ENCODE measurements around the gene TMEM179. TPM values are rescaled to one million over a fixed set of nuclear protein-coding genes. Genes with fewer than 3 reads are reported as not detected.
"Not testable (repeated sequence)": the region's sequence is repeated elsewhere in the genome, so short reads cannot be mapped to it uniquely, and the experiment has no call there.

The TMEM179 gene
- total RNA-seq, 4 donors from 2014 or later: 2.3 TPM; not detected in 3

DNA sequence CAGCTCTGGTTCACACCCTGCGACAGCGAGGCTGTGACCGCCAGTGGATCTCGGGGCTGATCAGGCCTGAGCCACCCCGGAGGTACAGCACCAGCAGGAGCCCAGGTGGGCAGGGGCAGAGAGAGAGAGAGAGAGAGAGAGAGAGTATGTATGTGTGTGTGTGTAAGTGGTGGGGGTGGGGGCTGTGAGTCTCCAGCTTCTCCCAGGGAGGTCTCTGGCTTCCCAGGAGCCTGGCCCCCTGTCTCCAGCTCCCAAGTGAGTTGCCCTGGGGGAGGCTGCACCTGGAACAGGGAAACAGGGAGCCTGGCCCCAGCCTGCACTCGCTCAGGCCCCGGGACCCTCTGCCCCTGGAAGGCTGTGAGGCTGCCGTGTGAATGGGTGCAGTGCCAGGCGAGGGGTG is 23.1 kb downstream of the TMEM179 start:
- Histone ChIP-seq H3K4me1 (no peaks in the 10 kb centered on the region), H3K36me3 (no peaks in the 10 kb centered on the region), H3K27ac (no peak overlapping the region), H3K4me3 (no peak overlapping the region), H3K9me3 (no peaks in the 10 kb centered on the region), H3K27me3 (no peaks in the 10 kb centered on the region)
- no peak for TF ChIP-seq POLR2A (IDR thresholded peaks at IDR 0.05)
- TF ChIP-seq, protein P1, sequence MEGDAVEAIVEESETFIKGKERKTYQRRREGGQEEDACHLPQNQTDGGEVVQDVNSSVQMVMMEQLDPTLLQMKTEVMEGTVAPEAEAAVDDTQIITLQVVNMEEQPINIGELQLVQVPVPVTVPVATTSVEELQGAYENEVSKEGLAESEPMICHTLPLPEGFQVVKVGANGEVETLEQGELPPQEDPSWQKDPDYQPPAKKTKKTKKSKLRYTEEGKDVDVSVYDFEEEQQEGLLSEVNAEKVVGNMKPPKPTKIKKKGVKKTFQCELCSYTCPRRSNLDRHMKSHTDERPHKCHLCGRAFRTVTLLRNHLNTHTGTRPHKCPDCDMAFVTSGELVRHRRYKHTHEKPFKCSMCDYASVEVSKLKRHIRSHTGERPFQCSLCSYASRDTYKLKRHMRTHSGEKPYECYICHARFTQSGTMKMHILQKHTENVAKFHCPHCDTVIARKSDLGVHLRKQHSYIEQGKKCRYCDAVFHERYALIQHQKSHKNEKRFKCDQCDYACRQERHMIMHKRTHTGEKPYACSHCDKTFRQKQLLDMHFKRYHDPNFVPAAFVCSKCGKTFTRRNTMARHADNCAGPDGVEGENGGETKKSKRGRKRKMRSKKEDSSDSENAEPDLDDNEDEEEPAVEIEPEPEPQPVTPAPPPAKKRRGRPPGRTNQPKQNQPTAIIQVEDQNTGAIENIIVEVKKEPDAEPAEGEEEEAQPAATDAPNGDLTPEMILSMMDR (IDR thresholded peaks at IDR 0.05): no peak
- DNase-seq: no peak
- intact Hi-C loops (cut with DNase I; ENCODE audit: low total_unique reads): no loop called here

- Histone ChIP-seq H3K27me3 (no peaks in the 10 kb centered on the region), H3K9me3 (no peaks in the 10 kb centered on the region), H3K4me1 (no peaks in the 10 kb centered on the region), H3K4me3 (no peak overlapping the region), H3K36me3 (no peaks in the 10 kb centered on the region), H3K27ac (no peak overlapping the region)
- intact Hi-C loops (cut with DNase I; ENCODE audit: low total_unique reads): no loop called here
- TF ChIP-seq, protein P1 (IDR thresholded peaks at IDR 0.05): no peak
- no peak for TF ChIP-seq POLR2A (IDR thresholded peaks at IDR 0.05)
- DNase-seq: peak; percentile 21 to 32
These were observed 23.6 kb downstream of the TMEM179 start for GRCh38 chr14:104580961-104581360.

DNA sequence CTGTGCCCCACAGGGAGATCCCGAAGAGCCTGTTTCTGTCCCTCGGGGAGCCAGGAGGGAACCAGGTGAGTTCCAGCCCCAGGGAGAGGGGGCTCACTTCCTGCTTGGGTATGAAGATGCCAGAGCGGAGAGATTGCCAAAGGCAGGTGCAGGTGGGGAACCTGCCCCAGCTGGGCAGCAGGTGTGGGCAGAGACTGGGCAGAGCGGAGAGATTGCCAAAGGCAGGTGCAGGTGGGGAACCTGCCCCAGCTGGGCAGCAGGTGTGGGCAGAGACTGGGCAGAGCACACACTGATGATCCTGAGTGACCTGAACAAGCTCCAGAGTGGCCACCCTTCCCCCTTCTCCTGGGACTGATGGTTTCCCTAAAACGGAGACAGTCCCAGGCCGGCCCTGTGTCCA is 24.6 kb downstream of the TMEM179 start:
- H3K36me3 ChIP-seq; DNase-seq; H3K4me3 ChIP-seq; H3K4me1 ChIP-seq; H3K27ac ChIP-seq; H3K9me3 ChIP-seq; H3K27me3 ChIP-seq; intact Hi-C loops (cut with DNase I; ENCODE audit: low total_unique reads): not testable (repeated sequence)

- TF ChIP-seq POLR2A (IDR thresholded peaks at IDR 0.05): no peak
- TF ChIP-seq, protein P1 (IDR thresholded peaks at IDR 0.05): no peak
- no peaks in the 10 kb centered on the region for H3K9me3 ChIP-seq
- H3K27ac ChIP-seq: no peak within 1 kb of the TSS
- no peaks in the 10 kb centered on the region for H3K4me1 ChIP-seq
- DNase-seq: no peak
- H3K36me3 ChIP-seq: no peaks in the 10 kb centered on the region
- H3K4me3 ChIP-seq: no peak within 1 kb of the TSS
- no peaks in the 10 kb centered on the region for H3K27me3 ChIP-seq
- intact Hi-C loops (cut with DNase I; ENCODE audit: low total_unique reads): no loop called here
These were observed 25.1 kb downstream of the TMEM179 start, which contains the start of gene C14orf180 for GRCh38 chr14:104579507-104579906. TSS of gene C14orf180 (plus strand) at chr14:104579764. CDS start at chr14:104586431, 6,667 bp downstream.

DNA sequence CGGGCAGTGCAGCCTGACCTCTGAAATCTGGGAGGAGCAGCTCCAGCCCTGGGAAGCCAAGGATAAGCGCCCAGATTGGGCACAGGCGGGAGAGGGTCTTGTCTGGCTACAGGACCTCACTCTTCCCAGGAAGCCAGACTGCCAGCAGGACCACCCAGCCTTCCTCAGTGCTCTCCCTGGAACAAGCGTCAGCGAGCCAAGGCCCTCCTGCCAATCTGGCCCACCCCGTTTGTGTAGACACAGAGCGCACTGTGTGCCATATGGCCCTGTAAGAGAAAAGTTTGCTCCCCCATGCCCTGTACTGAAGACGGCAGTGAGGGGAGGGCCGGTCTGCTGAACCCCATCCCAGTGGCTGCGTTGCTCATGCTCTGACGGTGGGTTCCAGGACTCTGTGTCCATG is 26.3 kb downstream of the TMEM179 start:
- no peaks in the 10 kb centered on the region for H3K9me3 ChIP-seq
- H3K36me3 ChIP-seq: no peaks in the 10 kb centered on the region
- intact Hi-C loops (cut with DNase I; ENCODE audit: low total_unique reads): no loop called here
- no peaks in the 10 kb centered on the region for H3K27me3 ChIP-seq
- DNase-seq: no peak
- H3K4me3 ChIP-seq: no peak overlapping the region
- no peak for TF ChIP-seq POLR2A (IDR thresholded peaks at IDR 0.05)
- TF ChIP-seq, protein P1 (IDR thresholded peaks at IDR 0.05): no peak
- no peaks in the 10 kb centered on the region for H3K4me1 ChIP-seq
- H3K27ac ChIP-seq: no peak overlapping the region

DNA sequence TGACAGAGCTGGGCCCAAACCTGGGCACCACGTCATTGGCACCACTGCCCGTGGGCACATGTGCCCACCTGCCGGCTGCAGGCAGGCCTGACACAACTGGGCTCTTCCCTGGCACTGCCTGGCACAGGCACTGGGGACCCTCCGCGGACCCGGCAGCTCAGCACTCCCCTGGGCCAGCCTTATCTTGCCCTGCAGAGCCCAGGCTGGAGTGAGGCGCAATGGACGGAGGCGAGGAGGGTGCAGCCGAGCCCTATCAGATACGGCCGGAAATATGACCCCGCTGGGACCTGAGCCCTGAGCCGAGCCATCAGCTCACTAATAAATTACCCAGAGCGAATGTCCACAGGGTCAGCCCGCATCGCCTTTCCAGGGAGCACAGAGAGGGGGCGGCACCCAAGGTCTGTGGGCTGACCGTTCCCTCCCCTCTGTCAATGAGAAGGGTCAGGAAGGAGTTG is 26.7 kb downstream of the TMEM179 start:
- DNase-seq: peak in 1 of 2 donors; percentile 18
- no peak overlapping the region for H3K27ac ChIP-seq
- TF ChIP-seq POLR2A (IDR thresholded peaks at IDR 0.05): no peak
- TF ChIP-seq, protein P1 (IDR thresholded peaks at IDR 0.05): no peak
- intact Hi-C loops (cut with DNase I; ENCODE audit: low total_unique reads): no loop called here
- H3K4me3 ChIP-seq: no peak overlapping the region
- no peaks in the 10 kb centered on the region for H3K9me3 ChIP-seq
- H3K27me3 ChIP-seq: no peaks in the 10 kb centered on the region
- H3K4me1 ChIP-seq: no peaks in the 10 kb centered on the region
- no peaks in the 10 kb centered on the region for H3K36me3 ChIP-seq

All from uterus (tissue), 4 donors.